ENCODE measurements around the gene KANK2.

KANK2 gene

GRCh38 chr19:11137542-11138384 lies 59.6 kb downstream of the KANK2 start:
- CTCF ChIA-PET = interaction anchor here (0.6 to 7.9 kb wide), 20 partner anchors 8 to 368 kb away, joined by 3 to 119 read pairs (median 4); partner anchors contain the start of genes KANK2, SPC24 and ZNF653

DNA sequence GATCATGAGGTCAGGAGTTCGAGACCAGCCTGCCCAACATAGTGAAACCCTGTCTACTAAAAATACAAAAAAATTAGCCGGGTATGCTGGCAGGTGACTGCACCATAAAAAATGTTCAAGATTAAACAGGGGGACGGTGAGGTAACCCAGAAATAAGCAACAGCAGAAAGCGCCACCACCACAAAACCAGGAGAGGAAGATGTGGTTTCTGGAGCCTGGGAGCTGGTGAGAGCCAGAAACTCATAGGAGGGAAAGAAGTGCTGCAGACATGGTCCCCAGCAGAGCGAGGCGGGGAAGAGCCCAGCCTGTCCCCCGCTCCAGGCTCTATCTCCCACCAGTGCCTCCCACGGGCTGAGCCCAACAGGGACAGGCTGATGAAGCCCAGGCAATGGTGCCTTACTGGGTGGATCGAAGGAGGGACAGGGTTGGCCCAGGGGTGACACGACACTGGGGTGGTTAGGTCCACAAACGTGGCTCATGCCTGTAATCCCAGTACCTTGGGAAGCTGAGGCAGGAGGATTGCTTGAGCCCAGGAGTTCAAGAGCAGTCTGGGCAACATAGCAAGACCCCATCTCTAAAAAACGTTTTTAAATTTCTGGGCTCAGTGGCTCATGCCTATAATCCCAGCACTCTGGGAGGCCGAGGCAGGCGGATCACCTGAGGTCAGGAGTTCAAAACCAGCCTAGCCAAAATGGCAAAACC lies 60.8 kb downstream of the KANK2 start:
- POLR2A ChIA-PET = no interaction called here
- no peak overlapping the region for H3K4me3 ChIP-seq (ENCODE audit: low read depth, low read length)
- TF ChIP-seq, protein P1, sequence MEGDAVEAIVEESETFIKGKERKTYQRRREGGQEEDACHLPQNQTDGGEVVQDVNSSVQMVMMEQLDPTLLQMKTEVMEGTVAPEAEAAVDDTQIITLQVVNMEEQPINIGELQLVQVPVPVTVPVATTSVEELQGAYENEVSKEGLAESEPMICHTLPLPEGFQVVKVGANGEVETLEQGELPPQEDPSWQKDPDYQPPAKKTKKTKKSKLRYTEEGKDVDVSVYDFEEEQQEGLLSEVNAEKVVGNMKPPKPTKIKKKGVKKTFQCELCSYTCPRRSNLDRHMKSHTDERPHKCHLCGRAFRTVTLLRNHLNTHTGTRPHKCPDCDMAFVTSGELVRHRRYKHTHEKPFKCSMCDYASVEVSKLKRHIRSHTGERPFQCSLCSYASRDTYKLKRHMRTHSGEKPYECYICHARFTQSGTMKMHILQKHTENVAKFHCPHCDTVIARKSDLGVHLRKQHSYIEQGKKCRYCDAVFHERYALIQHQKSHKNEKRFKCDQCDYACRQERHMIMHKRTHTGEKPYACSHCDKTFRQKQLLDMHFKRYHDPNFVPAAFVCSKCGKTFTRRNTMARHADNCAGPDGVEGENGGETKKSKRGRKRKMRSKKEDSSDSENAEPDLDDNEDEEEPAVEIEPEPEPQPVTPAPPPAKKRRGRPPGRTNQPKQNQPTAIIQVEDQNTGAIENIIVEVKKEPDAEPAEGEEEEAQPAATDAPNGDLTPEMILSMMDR (IDR thresholded peaks at IDR 0.05; ENCODE audit: insufficient read depth, low read length, missing control alignments) = no peak
- CTCF ChIA-PET = interaction anchor here (1.1 to 7.9 kb wide), 7 partner anchors 7 to 150 kb away, joined by 4 to 119 read pairs (median 15); partner anchors contain the start of genes KANK2 and SPC24
- DNase-seq (ENCODE audit: low read depth, low spot score) = no peak

More at GRCh38 chr19:11137542-11138384, 59.6 kb downstream of the KANK2 start:
- TF ChIP-seq, protein P1 (IDR thresholded peaks at IDR 0.05; ENCODE audit: insufficient read depth, low read length, missing control alignments) = peak; percentile 84
- DNase-seq (ENCODE audit: low read depth, low spot score) = no peak
- peak overlapping the region; percentile 31 for H3K4me3 ChIP-seq (ENCODE audit: low read depth, low read length)
- POLR2A ChIA-PET = interaction anchor here (0.7 to 2.4 kb wide), 5 partner anchors 30 to 244 kb away, joined by 3 to 12 read pairs (median 3); partner anchors contain the start of gene KANK2

GRCh38 chr19:11131471-11131870 lies 65.9 kb downstream of the KANK2 start:
- no peak for DNase-seq (ENCODE audit: low read depth, low spot score)
- ChIA-PET POLR2A (no interaction called here), CTCF (interaction anchor here (0.6 to 4.1 kb wide), 13 partner anchors 7 to 195 kb away, joined by 3 to 34 read pairs (median 9); no protein-coding TSS in a partner anchor)
- H3K4me3 ChIP-seq (ENCODE audit: low read depth, low read length) = no peak overlapping the region
- TF ChIP-seq, protein P1 (IDR thresholded peaks at IDR 0.05; ENCODE audit: insufficient read depth, low read length, missing control alignments) = no peak

DNA sequence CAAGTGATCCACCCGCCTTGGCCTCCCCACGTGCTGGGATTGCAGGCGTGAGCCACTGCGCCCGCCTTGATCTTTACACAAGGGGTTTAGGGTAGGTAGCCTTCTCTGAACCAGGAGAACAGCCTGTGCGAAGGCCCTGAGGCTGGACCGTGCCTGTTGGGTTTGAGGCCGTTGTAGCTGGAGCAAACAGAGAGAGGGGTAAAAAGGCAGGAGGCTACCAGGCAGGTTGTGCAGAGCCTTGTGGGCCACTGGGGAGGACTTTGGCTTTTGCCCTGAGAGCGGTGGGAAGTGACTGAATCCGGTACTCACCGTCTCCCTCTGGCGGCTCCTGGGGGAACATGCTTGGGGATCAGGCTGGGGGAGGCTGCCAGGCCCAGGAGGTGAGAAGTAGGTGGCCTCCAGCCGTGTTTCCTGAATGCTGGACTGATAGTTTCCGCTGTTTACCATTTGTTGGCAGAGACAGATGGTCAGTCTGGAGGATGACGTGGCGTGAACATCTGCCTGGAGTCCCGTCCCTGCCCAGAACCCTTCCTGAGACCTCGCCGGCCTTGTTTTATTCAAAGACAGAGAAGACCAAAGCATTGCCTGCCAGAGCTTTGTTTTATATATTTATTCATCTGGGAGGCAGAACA lies 66.4 kb downstream of the KANK2 start:
- CTCF ChIA-PET = interaction anchor here (0.6 to 4.1 kb wide), 18 partner anchors 7 to 195 kb away, joined by 3 to 34 read pairs (median 5); no protein-coding TSS in a partner anchor
- no peak for DNase-seq (ENCODE audit: low read depth, low spot score)

GRCh38 chr19:11127905-11128304 lies 69.4 kb downstream of the KANK2 start:
- DNase-seq (ENCODE audit: low read depth, low spot score) = no peak
- ChIA-PET CTCF (interaction anchor here (1.2 to 5.3 kb wide), 8 partner anchors 9 to 83 kb away, joined by 5 to 62 read pairs (median 28); no protein-coding TSS in a partner anchor), POLR2A (no interaction called here)
- no peak overlapping the region for H3K4me3 ChIP-seq (ENCODE audit: low read depth, low read length)
- TF ChIP-seq, protein P1 (IDR thresholded peaks at IDR 0.05; ENCODE audit: insufficient read depth, low read length, missing control alignments) = no peak

More for the DNA sequence above, 66.4 kb downstream of the KANK2 start:
- H3K4me3 ChIP-seq (ENCODE audit: low read depth, low read length) = no peak overlapping the region
- POLR2A ChIA-PET = no interaction called here
- TF ChIP-seq, protein P1 (IDR thresholded peaks at IDR 0.05; ENCODE audit: insufficient read depth, low read length, missing control alignments) = peak; percentile 94

All from AG04449 (cell line).